ENCODE data around the gene BEX4.

Gene BEX4

GRCh38 chrX:103256651-103257050 is 41.7 kb downstream of the BEX4 start:
- ATAC-seq (ENCODE audit: low read depth) (no peak), DNase-seq (ENCODE audit: low spot score) (no peak)
- no peak overlapping the region for H3K4me3 ChIP-seq (ENCODE audit: severe bottlenecking)
- H3K27me3 ChIP-seq (ENCODE audit: insufficient read depth, poor library complexity, severe bottlenecking), result no peaks in the 10 kb centered on the region
- peaks cover 11% of the 10 kb centered on the region for H3K36me3 ChIP-seq (ENCODE audit: low read depth)
- TF ChIP-seq, protein P1, sequence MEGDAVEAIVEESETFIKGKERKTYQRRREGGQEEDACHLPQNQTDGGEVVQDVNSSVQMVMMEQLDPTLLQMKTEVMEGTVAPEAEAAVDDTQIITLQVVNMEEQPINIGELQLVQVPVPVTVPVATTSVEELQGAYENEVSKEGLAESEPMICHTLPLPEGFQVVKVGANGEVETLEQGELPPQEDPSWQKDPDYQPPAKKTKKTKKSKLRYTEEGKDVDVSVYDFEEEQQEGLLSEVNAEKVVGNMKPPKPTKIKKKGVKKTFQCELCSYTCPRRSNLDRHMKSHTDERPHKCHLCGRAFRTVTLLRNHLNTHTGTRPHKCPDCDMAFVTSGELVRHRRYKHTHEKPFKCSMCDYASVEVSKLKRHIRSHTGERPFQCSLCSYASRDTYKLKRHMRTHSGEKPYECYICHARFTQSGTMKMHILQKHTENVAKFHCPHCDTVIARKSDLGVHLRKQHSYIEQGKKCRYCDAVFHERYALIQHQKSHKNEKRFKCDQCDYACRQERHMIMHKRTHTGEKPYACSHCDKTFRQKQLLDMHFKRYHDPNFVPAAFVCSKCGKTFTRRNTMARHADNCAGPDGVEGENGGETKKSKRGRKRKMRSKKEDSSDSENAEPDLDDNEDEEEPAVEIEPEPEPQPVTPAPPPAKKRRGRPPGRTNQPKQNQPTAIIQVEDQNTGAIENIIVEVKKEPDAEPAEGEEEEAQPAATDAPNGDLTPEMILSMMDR (IDR thresholded peaks at IDR 0.05; ENCODE audit: poor library complexity, severe bottlenecking), result no peak
- peaks cover 3% of the 10 kb centered on the region for H3K4me1 ChIP-seq (ENCODE audit: insufficient read depth, poor library complexity, severe bottlenecking)
- no peaks in the 10 kb centered on the region for H3K9me3 ChIP-seq (ENCODE audit: severe bottlenecking)
- H3K27ac ChIP-seq (ENCODE audit: poor library complexity, severe bottlenecking), result no peak overlapping the region

GRCh38 chrX:103258275-103258674 is 43.4 kb downstream of the BEX4 start:
- H3K36me3 ChIP-seq (ENCODE audit: low read depth), result peaks cover 5% of the 10 kb centered on the region
- H3K9me3 ChIP-seq (ENCODE audit: severe bottlenecking), result no peaks in the 10 kb centered on the region
- no peak overlapping the region for H3K4me3 ChIP-seq (ENCODE audit: severe bottlenecking)
- ATAC-seq (ENCODE audit: low read depth) (no peak), DNase-seq (ENCODE audit: low spot score) (no peak)
- TF ChIP-seq, protein P1 (IDR thresholded peaks at IDR 0.05; ENCODE audit: poor library complexity, severe bottlenecking), result no peak
- H3K27me3 ChIP-seq (ENCODE audit: insufficient read depth, poor library complexity, severe bottlenecking), result no peaks in the 10 kb centered on the region
- H3K27ac ChIP-seq (ENCODE audit: poor library complexity, severe bottlenecking), result no peak overlapping the region
- H3K4me1 ChIP-seq (ENCODE audit: insufficient read depth, poor library complexity, severe bottlenecking), result peaks cover 3% of the 10 kb centered on the region

Measured in RWPE2 (cell line).